Vagina (tissue), 2 donors: Measurements from ENCODE around the gene RIOK3. TPM values are rescaled to one million over a fixed set of nuclear protein-coding genes. Genes with fewer than 3 reads are reported as not detected.

Experiments used
- DNase-seq, 2 donors: peaks; one replicate each; pipeline ENCODE4 v3.0.0-alpha.2; 2017; ENCODE audit errors: extremely low spot score in 2 of 2
- H3K27ac ChIP-seq: fragments of 200-600 bp; sonication (generic); one replicate; pipeline ENCODE4 v1.5.1; 2019
- H3K27me3 ChIP-seq: fragments of 200-600 bp; sonication (generic); one replicate; pipeline ENCODE4 v1.5.1; 2019
- H3K36me3 ChIP-seq, 2 donors: fragments of 200-600 bp; sonication (generic); one replicate each; pipeline ENCODE4 v1.5.1; 2017 to 2019
- H3K4me1 ChIP-seq: fragments of 200-600 bp; sonication (generic); one replicate; pipeline ENCODE4 v1.5.1; 2019
- H3K4me3 ChIP-seq, 2 donors: fragments of 200-600 bp; sonication (generic); 1 replicate in 1 of 2; 2 replicates in 1 of 2; pipeline ENCODE4 v1.5.1; 2016 to 2019
- H3K9me3 ChIP-seq: fragments of 200-600 bp; sonication (generic); one replicate; pipeline ENCODE4 v1.5.1; 2019
- CTCF ChIP-seq, 3 experiments: fragments of 450-650 bp in 2 of 3; fragments of 200-600 bp in 1 of 3; sonication (generic) in 1 of 3; IDR thresholded peaks; one replicate each; pipeline ENCODE4 v1.5.1; 2017 to 2019; ENCODE audit warnings: antibody characterized with exemption in 3 of 3, mild to moderate bottlenecking in 2 of 3, moderate library complexity in 2 of 3
- POLR2A ChIP-seq, 2 donors: fragments of 450-650 bp; IDR thresholded peaks; one replicate each; pipeline ENCODE4 v1.6.1; 2017; ENCODE audit warnings: antibody characterized with exemption in 2 of 2, mild to moderate bottlenecking in 2 of 2, moderate library complexity in 2 of 2
- POLR2AphosphoS5 ChIP-seq, 2 donors: sonication (generic); formaldehyde crosslinking; IDR thresholded peaks; one replicate each; pipeline ENCODE4 v1.9.0; 2017; ENCODE audit warnings: antibody characterized with exemption in 2 of 2, mild to moderate bottlenecking in 2 of 2, low read depth in 1 of 2; ENCODE audit not compliant: insufficient read depth in 1 of 2
- intact Hi-C: fragments of 100-400 bp; cut with DNase I; formaldehyde crosslinking; loops from one replicate; pipeline ENCODE4 v1.15.1; 2023
- total RNA-seq: library from RNA; depleted of rRNA; stranded (reverse); fragments of >200 nt; gene quantifications from one replicate; pipeline ENCODE4 v1.2.3, GENCODE V29; 2016

Gene RIOK3
- total RNA-seq, 1 donor from 2014 or later = 96.7 TPM

- no peak for DNase-seq
- H3K4me3 ChIP-seq = no peak overlapping the region
- no peak overlapping the region for H3K27ac ChIP-seq
- intact Hi-C loops = no loop called here
- no peaks in the 10 kb centered on the region for H3K9me3 ChIP-seq
- H3K36me3 ChIP-seq = peaks cover 0 to 19% of the 10 kb centered on the region in 2 donors
- H3K27me3 ChIP-seq = no peaks in the 10 kb centered on the region
- peaks cover 78% of the 10 kb centered on the region for H3K4me1 ChIP-seq
- TF ChIP-seq POLR2A (IDR thresholded peaks at IDR 0.05) = no peak
- TF ChIP-seq POLR2AphosphoS5 (IDR thresholded peaks at IDR 0.05; ENCODE audit: insufficient read depth in 1 of 2, low read depth in 1 of 2) = no peak
- no peak for TF ChIP-seq CTCF (IDR thresholded peaks at IDR 0.05)
Observed at GRCh38 chr18:23458830-23459529, 5.9 kb downstream of the RIOK3 start.

- Histone ChIP-seq H3K27me3 (no peaks in the 10 kb centered on the region), H3K4me1 (peaks cover 73% of the 10 kb centered on the region), H3K36me3 (peaks cover 0 to 25% of the 10 kb centered on the region in 2 donors), H3K27ac (no peak overlapping the region), H3K4me3 (no peak overlapping the region), H3K9me3 (no peaks in the 10 kb centered on the region)
- DNase-seq = no peak
- TF ChIP-seq POLR2A (IDR thresholded peaks at IDR 0.05) (no peak), CTCF (IDR thresholded peaks at IDR 0.05) (no peak), POLR2AphosphoS5 (IDR thresholded peaks at IDR 0.05; ENCODE audit: insufficient read depth in 1 of 2, low read depth in 1 of 2) (no peak)
- intact Hi-C loops = no loop called here
Observed at GRCh38 chr18:23459530-23459921, 6.4 kb downstream of the RIOK3 start.

- intact Hi-C loops = no loop called here
- H3K4me3 ChIP-seq = no peak overlapping the region
- no peaks in the 10 kb centered on the region for H3K27me3 ChIP-seq
- DNase-seq = no peak
- TF ChIP-seq POLR2AphosphoS5 (IDR thresholded peaks at IDR 0.05; ENCODE audit: insufficient read depth in 1 of 2, low read depth in 1 of 2) = no peak
- TF ChIP-seq POLR2A (IDR thresholded peaks at IDR 0.05) = no peak
- H3K4me1 ChIP-seq = peaks cover 62% of the 10 kb centered on the region
- no peak overlapping the region for H3K27ac ChIP-seq
- H3K36me3 ChIP-seq = peaks cover 0 to 34% of the 10 kb centered on the region in 2 donors
- no peaks in the 10 kb centered on the region for H3K9me3 ChIP-seq
Observed at GRCh38 chr18:23460285-23461273, 7.5 kb downstream of the RIOK3 start.

GRCh38 chr18:23462876-23463275 is 9.8 kb downstream of the RIOK3 start:
- Histone ChIP-seq H3K27ac (no peak overlapping the region), H3K27me3 (no peaks in the 10 kb centered on the region), H3K4me3 (no peak overlapping the region), H3K36me3 (peaks cover 0 to 55% of the 10 kb centered on the region in 2 donors), H3K9me3 (no peaks in the 10 kb centered on the region), H3K4me1 (peaks cover 39% of the 10 kb centered on the region)
- no peak for DNase-seq
- intact Hi-C loops = no loop called here
- TF ChIP-seq POLR2A (IDR thresholded peaks at IDR 0.05) = no peak
- TF ChIP-seq POLR2AphosphoS5 (IDR thresholded peaks at IDR 0.05; ENCODE audit: insufficient read depth in 1 of 2, low read depth in 1 of 2) = no peak
- no peak for TF ChIP-seq CTCF (IDR thresholded peaks at IDR 0.05)

- no peak overlapping the region for H3K27ac ChIP-seq
- intact Hi-C loops = no loop called here
Observed at GRCh38 chr18:23468753-23469459, 15.8 kb downstream of the RIOK3 start.

More at GRCh38 chr18:23468753-23469459, 15.8 kb downstream of the RIOK3 start:
- DNase-seq = no peak
- no peaks in the 10 kb centered on the region for H3K27me3 ChIP-seq
- TF ChIP-seq POLR2AphosphoS5 (IDR thresholded peaks at IDR 0.05; ENCODE audit: insufficient read depth in 1 of 2, low read depth in 1 of 2) (no peak), POLR2A (IDR thresholded peaks at IDR 0.05) (no peak), CTCF (IDR thresholded peaks at IDR 0.05) (no peak)
- no peak overlapping the region for H3K4me3 ChIP-seq
- H3K36me3 ChIP-seq = peaks cover 0 to 94% of the 10 kb centered on the region in 2 donors
- H3K4me1 ChIP-seq = no peaks in the 10 kb centered on the region
- no peaks in the 10 kb centered on the region for H3K9me3 ChIP-seq
